GM12872 (cell line): ENCODE data around the gene TUBGCP3.

ENCODE experiments used
- CTCF ChIP-seq: IDR thresholded peaks from 3 replicates; pipeline ENCODE4 v1.5.1; 2011; ENCODE audit warnings: low read depth, mild to moderate bottlenecking, low read length, moderate library complexity; ENCODE audit not compliant: insufficient read depth

Gene TUBGCP3

GRCh38 chr13:112513761-112514160 is 74.2 kb downstream of the TUBGCP3 start:
- TF ChIP-seq CTCF = no peak

GRCh38 chr13:112510987-112511685 is 76.8 kb downstream of the TUBGCP3 start:
- TF ChIP-seq CTCF = no peak

GRCh38 chr13:112510002-112510780 is 77.8 kb downstream of the TUBGCP3 start:
- peak; percentile 48; the same call in 2 of the 3 replicates for TF ChIP-seq CTCF

GRCh38 chr13:112509190-112509589 is 78.8 kb downstream of the TUBGCP3 start:
- TF ChIP-seq CTCF = no peak

- no peak for TF ChIP-seq CTCF
Observed at GRCh38 chr13:112506046-112506445, 81.9 kb downstream of the TUBGCP3 start.

- no peak for TF ChIP-seq CTCF
Observed at GRCh38 chr13:112496166-112496565, 91.8 kb downstream of the TUBGCP3 start.

GRCh38 chr13:112495465-112495864 is 92.5 kb downstream of the TUBGCP3 start:
- TF ChIP-seq CTCF = no peak
